ENCODE results near the gene RASSF8. TPM values are rescaled to one million over a fixed set of nuclear protein-coding genes. Genes with fewer than 3 reads are reported as not detected.

Gene RASSF8
- total RNA-seq, 1 donor from 2014 or later, result 60.6 TPM

DNA sequence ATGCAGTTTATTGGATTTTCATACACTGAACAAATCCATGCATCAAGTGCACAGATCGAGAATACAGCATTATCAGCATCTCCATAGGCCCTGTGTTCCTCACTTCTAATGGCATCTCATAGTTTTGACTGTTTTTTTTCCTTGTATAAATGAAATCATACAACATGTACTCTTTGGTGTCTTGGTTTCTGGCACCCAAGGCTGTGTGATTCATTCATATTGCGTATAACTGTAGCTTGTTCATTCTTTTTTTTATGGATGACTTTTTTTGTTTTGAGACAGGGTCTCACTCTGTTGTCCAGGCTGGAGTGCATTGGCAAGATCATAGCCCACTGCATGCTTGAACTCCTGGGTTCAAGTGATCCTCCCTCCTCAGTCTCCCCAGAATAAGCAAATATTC is 14.3 kb downstream of the RASSF8 start:
- Mint-ChIP-seq H3K4me3 (no peak overlapping the region), H3K36me3 (no peaks in the 10 kb centered on the region), H3K27me3 (ENCODE audit: low read depth) (no peaks in the 10 kb centered on the region), H3K9me3 (no peaks in the 10 kb centered on the region), H3K4me1 (peaks cover 42% of the 10 kb centered on the region), H3K27ac (no peak overlapping the region)
- TF ChIP-seq, protein P1, sequence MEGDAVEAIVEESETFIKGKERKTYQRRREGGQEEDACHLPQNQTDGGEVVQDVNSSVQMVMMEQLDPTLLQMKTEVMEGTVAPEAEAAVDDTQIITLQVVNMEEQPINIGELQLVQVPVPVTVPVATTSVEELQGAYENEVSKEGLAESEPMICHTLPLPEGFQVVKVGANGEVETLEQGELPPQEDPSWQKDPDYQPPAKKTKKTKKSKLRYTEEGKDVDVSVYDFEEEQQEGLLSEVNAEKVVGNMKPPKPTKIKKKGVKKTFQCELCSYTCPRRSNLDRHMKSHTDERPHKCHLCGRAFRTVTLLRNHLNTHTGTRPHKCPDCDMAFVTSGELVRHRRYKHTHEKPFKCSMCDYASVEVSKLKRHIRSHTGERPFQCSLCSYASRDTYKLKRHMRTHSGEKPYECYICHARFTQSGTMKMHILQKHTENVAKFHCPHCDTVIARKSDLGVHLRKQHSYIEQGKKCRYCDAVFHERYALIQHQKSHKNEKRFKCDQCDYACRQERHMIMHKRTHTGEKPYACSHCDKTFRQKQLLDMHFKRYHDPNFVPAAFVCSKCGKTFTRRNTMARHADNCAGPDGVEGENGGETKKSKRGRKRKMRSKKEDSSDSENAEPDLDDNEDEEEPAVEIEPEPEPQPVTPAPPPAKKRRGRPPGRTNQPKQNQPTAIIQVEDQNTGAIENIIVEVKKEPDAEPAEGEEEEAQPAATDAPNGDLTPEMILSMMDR (IDR thresholded peaks at IDR 0.05; ENCODE audit: unreplicated experiment), result no peak
- DNase-seq (ENCODE audit: low spot score in 2 of 2, unreplicated experiment in 2 of 2), result no peak

- peaks cover 36% of the 10 kb centered on the region for H3K4me1 Mint-ChIP-seq
These were observed 16.7 kb downstream of the RASSF8 start for GRCh38 chr12:25975179-25975578.

DNA sequence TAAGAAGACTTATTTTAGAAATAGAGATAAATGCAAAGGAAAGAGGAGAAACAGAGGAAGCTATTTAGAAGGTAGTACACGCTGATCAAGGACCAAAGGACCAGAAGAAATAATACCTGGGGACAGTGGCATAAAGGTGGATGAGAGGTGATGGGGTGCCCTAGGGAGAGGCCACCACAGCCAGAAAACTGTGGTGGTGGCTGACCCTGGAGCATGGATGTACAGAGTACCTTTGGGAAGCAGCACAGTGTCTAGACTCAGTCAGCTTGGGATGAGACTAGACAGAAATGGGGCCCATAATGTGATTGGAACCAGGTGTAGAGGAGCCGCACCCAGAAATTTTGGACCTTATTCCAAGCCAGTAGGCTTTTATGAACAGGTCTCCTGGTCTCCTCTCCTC is 17.2 kb downstream of the RASSF8 start:
- TF ChIP-seq, protein P1 (IDR thresholded peaks at IDR 0.05; ENCODE audit: unreplicated experiment), result no peak
- no peak overlapping the region for H3K4me3 Mint-ChIP-seq
- no peak for DNase-seq (ENCODE audit: low spot score in 2 of 2, unreplicated experiment in 2 of 2)
- H3K4me1 Mint-ChIP-seq, result peaks cover 35% of the 10 kb centered on the region
- no peak overlapping the region for H3K27ac Mint-ChIP-seq
- H3K9me3 Mint-ChIP-seq, result no peaks in the 10 kb centered on the region
- no peaks in the 10 kb centered on the region for H3K27me3 Mint-ChIP-seq (ENCODE audit: low read depth)
- H3K36me3 Mint-ChIP-seq, result no peaks in the 10 kb centered on the region

More at GRCh38 chr12:25975179-25975578, 16.7 kb downstream of the RASSF8 start:
- no peak for DNase-seq (ENCODE audit: low spot score in 2 of 2, unreplicated experiment in 2 of 2)
- Mint-ChIP-seq H3K4me3 (no peak overlapping the region), H3K9me3 (no peaks in the 10 kb centered on the region), H3K36me3 (no peaks in the 10 kb centered on the region), H3K27ac (no peak overlapping the region), H3K27me3 (ENCODE audit: low read depth) (no peaks in the 10 kb centered on the region)
- TF ChIP-seq, protein P1 (IDR thresholded peaks at IDR 0.05; ENCODE audit: unreplicated experiment), result no peak

DNA sequence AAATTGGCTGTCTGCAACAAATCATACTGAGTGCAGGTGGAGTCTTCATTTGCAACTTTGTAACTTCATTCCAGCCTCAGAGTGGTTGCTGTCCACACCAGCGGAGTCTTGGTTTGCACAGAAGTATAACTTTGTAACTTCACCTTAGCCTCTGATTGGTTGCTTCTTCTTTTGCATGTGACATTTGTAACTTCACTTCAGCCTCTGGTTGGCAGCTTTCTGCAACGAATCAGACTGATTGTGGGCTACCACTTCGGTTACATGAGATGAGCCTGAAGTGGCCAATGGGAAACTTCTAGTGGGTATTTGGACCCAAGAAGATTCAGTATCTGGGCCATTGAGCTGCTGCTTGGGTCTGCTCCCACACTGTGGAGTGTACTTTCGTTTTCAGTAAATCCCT is 17.8 kb downstream of the RASSF8 start:
- H3K27me3 Mint-ChIP-seq (ENCODE audit: low read depth), result no peaks in the 10 kb centered on the region
- DNase-seq (ENCODE audit: low spot score in 2 of 2, unreplicated experiment in 2 of 2), result no peak
- H3K36me3 Mint-ChIP-seq, result no peaks in the 10 kb centered on the region
- H3K4me1 Mint-ChIP-seq, result peaks cover 36% of the 10 kb centered on the region
- TF ChIP-seq, protein P1 (IDR thresholded peaks at IDR 0.05; ENCODE audit: unreplicated experiment), result no peak
- no peak overlapping the region for H3K27ac Mint-ChIP-seq
- no peaks in the 10 kb centered on the region for H3K9me3 Mint-ChIP-seq
- no peak overlapping the region for H3K4me3 Mint-ChIP-seq

DNA sequence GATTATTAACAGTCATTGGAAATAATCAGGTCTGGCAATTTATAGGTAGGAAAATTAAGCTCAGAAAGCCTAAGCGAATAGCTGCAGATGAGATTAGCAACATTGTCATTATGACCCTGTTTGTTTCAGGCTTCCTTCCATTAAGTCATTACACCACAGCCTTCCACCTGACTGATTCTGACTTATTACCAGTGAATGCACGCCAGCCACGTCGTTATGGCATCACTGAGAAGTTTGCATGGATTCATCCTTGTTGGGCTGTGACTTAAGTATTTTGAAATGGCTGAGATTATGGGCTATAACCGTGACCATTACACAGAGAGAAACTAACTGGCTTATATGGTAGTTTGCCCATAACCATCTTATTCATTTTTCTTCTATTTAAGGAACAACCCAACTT is 18.6 kb downstream of the RASSF8 start:
- Mint-ChIP-seq H3K27ac (no peak overlapping the region), H3K27me3 (ENCODE audit: low read depth) (no peaks in the 10 kb centered on the region), H3K9me3 (no peaks in the 10 kb centered on the region), H3K36me3 (no peaks in the 10 kb centered on the region), H3K4me1 (peaks cover 40% of the 10 kb centered on the region), H3K4me3 (no peak overlapping the region)
- TF ChIP-seq, protein P1 (IDR thresholded peaks at IDR 0.05; ENCODE audit: unreplicated experiment), result no peak
- DNase-seq (ENCODE audit: low spot score in 2 of 2, unreplicated experiment in 2 of 2), result no peak

DNA sequence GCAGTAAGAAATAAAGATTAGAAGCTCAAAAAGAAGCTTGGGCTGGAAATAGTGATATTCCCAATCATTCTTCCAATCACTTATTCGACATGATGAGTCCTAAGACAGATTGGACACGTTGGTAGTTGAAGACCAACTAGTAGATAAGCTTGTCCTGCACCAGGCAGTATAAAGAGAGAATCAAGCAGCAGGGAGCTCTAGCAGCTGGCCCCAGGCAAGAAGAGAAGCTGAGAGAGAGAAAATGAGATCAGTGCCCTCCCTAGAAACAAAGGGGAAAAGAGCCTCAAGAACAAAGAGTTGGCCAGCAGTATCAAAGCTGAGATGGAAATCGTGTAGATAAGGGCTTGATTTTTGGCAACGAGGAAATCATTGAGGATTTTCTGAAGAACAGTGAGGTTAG is 20.6 kb downstream of the RASSF8 start:
- no peaks in the 10 kb centered on the region for H3K9me3 Mint-ChIP-seq
- no peak for DNase-seq (ENCODE audit: low spot score in 2 of 2, unreplicated experiment in 2 of 2)
- H3K27ac Mint-ChIP-seq, result no peak overlapping the region
- H3K36me3 Mint-ChIP-seq, result no peaks in the 10 kb centered on the region
- H3K4me3 Mint-ChIP-seq, result no peak overlapping the region
- H3K27me3 Mint-ChIP-seq (ENCODE audit: low read depth), result no peaks in the 10 kb centered on the region
- TF ChIP-seq, protein P1 (IDR thresholded peaks at IDR 0.05; ENCODE audit: unreplicated experiment), result no peak
- peaks cover 41% of the 10 kb centered on the region for H3K4me1 Mint-ChIP-seq

Data from mesothelial cell of epicardium (in vitro differentiated cells).